Progenitor cell of endocrine pancreas (in vitro differentiated cells): ENCODE data around the gene PXT1. TPM values are rescaled to one million over a fixed set of nuclear protein-coding genes. Genes with fewer than 3 reads are reported as not detected.
"Not testable (repeated sequence)": the region's sequence is repeated elsewhere in the genome, so short reads cannot be mapped to it uniquely, and the experiment has no call there.

Experiments
- DNase-seq: peaks from one replicate; pipeline ENCODE4 v3.0.0; 2021; ENCODE audit warnings: low spot score; ENCODE audit not compliant: unreplicated experiment
- H3K27ac Mint-ChIP-seq: 2 replicates; pipeline ENCODE4 v1.8.0; 2021; ENCODE audit warnings: mild to moderate bottlenecking, moderate library complexity, mixed read lengths
- H3K27me3 Mint-ChIP-seq: 2 replicates; pipeline ENCODE4 v1.8.0; 2021; ENCODE audit warnings: mixed read lengths
- H3K36me3 Mint-ChIP-seq: 2 replicates; pipeline ENCODE4 v1.8.0; 2022; ENCODE audit warnings: mixed read lengths; ENCODE audit not compliant: insufficient read depth
- H3K4me1 Mint-ChIP-seq: 2 replicates; pipeline ENCODE4 v1.8.0; 2021; ENCODE audit warnings: low read depth, mixed read lengths
- H3K4me3 Mint-ChIP-seq: 2 replicates; pipeline ENCODE4 v1.8.0; 2021; ENCODE audit warnings: low read depth, mild to moderate bottlenecking, moderate library complexity, mixed read lengths
- H3K9me3 Mint-ChIP-seq: 2 replicates; pipeline ENCODE4 v1.8.0; 2021; ENCODE audit warnings: low read depth, mixed read lengths
- total RNA-seq: library from RNA; stranded (reverse); gene quantifications from 2 replicates; pipeline ENCODE4 v1.2.1, GENCODE V29; 2021
- TF ChIP-seq, protein P1 (sequence below): fragments of 200-600 bp; sonication (generic); IDR thresholded peaks from one replicate; pipeline ENCODE4 v1.5.0; 2021; ENCODE audit warnings: antibody characterized with exemption, mild to moderate bottlenecking; ENCODE audit not compliant: unreplicated experiment

The PXT1 gene
- total RNA-seq, 1 donor from 2014 or later, result not detected

DNA sequence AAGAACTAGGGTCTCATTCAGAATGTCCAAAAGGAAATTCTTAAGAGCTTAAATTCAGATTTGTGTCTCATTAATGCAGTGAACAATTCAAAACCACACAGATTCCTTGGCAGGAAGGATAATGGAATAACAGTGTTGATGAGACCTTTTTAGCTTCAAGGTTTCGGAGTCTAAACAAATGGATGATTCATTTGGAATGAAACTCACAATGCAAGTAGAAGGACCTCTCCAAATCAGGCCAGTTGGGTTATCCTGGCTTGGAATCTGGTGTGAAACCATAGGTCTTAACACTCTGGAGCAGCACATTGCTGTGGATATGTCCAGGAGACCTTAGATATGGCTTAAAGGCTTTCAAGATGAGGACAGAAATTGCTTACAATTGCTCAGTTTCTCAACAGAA is 45.0 kb upstream of the PXT1 start:
- DNase-seq, result no peak
- TF ChIP-seq, protein P1, sequence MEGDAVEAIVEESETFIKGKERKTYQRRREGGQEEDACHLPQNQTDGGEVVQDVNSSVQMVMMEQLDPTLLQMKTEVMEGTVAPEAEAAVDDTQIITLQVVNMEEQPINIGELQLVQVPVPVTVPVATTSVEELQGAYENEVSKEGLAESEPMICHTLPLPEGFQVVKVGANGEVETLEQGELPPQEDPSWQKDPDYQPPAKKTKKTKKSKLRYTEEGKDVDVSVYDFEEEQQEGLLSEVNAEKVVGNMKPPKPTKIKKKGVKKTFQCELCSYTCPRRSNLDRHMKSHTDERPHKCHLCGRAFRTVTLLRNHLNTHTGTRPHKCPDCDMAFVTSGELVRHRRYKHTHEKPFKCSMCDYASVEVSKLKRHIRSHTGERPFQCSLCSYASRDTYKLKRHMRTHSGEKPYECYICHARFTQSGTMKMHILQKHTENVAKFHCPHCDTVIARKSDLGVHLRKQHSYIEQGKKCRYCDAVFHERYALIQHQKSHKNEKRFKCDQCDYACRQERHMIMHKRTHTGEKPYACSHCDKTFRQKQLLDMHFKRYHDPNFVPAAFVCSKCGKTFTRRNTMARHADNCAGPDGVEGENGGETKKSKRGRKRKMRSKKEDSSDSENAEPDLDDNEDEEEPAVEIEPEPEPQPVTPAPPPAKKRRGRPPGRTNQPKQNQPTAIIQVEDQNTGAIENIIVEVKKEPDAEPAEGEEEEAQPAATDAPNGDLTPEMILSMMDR, result no peak
- H3K4me3 Mint-ChIP-seq, result no peak overlapping the region
- no peaks in the 10 kb centered on the region for H3K27me3 Mint-ChIP-seq
- no peak overlapping the region for H3K27ac Mint-ChIP-seq
- H3K36me3 Mint-ChIP-seq, result peaks cover 19% of the 10 kb centered on the region
- no peaks in the 10 kb centered on the region for H3K4me1 Mint-ChIP-seq
- no peaks in the 10 kb centered on the region for H3K9me3 Mint-ChIP-seq

DNA sequence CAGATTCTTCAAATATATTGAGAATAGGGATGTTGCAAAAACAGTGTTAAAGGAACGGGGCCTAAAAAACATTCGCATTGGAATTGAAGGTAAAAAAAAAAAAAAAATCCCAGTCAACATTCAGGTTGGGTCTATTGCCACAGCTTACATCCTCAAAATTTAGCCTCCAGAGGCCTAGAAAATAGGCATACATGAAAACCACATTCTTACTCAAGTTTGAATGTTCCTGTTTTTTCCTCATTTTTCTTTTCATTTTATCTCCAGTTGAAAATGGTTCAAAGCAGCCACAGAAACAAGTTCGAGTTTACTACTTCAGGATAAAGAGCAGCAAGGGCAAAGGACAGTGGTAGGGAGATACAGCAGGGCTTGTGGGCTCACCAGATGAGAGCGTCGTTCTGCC is 42.1 kb upstream of the PXT1 start:
- peaks cover 27% of the 10 kb centered on the region for H3K36me3 Mint-ChIP-seq
- peaks cover 2% of the 10 kb centered on the region for H3K4me1 Mint-ChIP-seq
- no peak for DNase-seq

DNA sequence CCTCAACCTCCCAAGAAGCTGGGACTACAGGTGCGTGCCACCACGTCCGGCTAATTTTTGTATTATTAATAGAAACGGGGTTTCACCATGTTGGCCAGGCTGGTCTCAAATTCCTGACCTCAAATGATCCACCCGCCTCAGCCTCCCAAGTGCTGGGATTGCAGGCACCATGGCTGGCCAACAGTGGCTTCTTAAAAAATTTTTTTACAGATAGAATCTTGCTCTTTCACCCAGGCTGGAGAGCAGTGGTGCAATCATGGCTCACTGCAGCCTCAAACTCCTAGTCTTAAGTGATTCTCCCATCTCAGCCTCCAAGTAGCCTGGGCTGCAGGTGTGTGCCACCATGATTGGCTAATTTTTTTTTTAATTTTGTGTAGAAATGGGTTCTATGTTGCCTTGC is 40.7 kb upstream of the PXT1 start:
- not testable (repeated sequence) for H3K4me3 Mint-ChIP-seq, H3K27me3 Mint-ChIP-seq, H3K27ac Mint-ChIP-seq, DNase-seq, H3K9me3 Mint-ChIP-seq
- H3K4me1 Mint-ChIP-seq, result peaks cover 14% of the 10 kb centered on the region
- H3K36me3 Mint-ChIP-seq, result peaks cover 27% of the 10 kb centered on the region

More for the DNA sequence above, 42.1 kb upstream of the PXT1 start:
- Mint-ChIP-seq H3K4me3 (no peak overlapping the region), H3K27me3 (no peaks in the 10 kb centered on the region), H3K9me3 (no peaks in the 10 kb centered on the region), H3K27ac (no peak overlapping the region)
- TF ChIP-seq, protein P1, result no peak

DNA sequence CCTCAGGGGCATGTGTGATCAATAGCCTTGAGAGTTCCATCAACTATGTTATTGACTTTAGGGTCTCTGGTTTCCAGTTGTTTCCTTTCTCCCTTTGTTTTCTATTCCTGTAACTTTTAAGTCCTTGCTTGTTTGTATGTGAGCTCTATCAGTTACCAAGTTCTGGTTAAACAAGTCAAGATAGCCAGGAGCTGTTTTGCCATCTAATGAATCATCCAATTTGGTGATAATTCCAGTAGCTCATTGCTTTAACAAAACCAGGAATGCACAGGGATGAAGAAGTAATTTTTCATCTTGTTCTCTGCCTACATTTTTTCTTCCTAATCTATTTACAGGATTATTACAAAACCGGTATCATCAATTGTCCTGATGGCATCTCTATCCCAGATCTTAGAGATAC is 36.6 kb upstream of the PXT1 start:
- no peaks in the 10 kb centered on the region for H3K27me3 Mint-ChIP-seq
- no peak for DNase-seq
- H3K4me3 Mint-ChIP-seq, result no peak overlapping the region
- H3K9me3 Mint-ChIP-seq, result no peaks in the 10 kb centered on the region
- H3K4me1 Mint-ChIP-seq, result peaks cover 21% of the 10 kb centered on the region
- H3K36me3 Mint-ChIP-seq, result peaks cover 28% of the 10 kb centered on the region
- peak overlapping the region; percentile 91 for H3K27ac Mint-ChIP-seq
- TF ChIP-seq, protein P1, result no peak

DNA sequence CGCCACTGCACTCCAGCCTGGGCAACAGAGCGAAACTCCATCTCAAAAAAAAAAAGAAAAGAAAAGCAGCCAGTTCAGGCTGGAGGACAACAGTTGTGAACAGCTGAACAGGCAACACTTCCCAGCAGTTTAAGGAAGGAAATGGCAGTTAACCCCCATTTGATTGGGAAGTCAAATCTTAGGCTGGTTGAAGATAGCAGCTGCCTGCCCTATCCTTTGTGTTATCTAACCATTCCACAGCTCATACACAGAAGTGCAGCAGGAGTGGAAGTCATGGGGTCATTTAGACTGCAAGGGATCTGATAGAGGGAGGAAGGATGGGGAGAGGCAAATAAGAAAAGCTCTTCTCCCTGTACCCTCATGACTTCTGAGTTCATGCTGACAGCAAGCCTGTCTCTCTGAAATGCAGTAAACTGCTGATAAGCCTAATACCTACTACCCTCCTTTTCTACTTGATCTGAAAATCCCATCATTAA is 35.4 kb upstream of the PXT1 start:
- no peak overlapping the region for H3K4me3 Mint-ChIP-seq
- no peaks in the 10 kb centered on the region for H3K27me3 Mint-ChIP-seq
- H3K27ac Mint-ChIP-seq, result no peak overlapping the region
- peaks cover 21% of the 10 kb centered on the region for H3K4me1 Mint-ChIP-seq
- TF ChIP-seq, protein P1, result no peak
- peaks cover 28% of the 10 kb centered on the region for H3K36me3 Mint-ChIP-seq
- no peaks in the 10 kb centered on the region for H3K9me3 Mint-ChIP-seq
- DNase-seq, result no peak

DNA sequence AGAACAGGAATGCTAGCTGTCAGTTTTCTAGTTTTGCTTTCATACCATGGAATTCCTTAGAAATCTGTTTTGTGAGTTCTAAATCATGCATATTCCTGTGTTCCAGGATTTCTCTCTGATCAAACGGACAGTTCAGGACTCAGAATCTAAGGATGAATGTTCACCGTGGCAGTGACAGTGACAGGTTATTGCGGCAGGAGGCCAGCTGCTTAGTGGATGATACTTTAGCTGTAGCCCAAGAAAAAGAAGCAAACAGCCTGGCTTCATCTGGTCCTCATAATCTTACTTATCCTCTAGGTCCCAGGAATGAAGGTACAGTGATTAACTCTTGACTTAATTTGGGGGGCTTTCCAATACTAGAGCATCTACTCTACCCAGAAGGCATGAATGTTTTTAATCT is 27.3 kb upstream of the PXT1 start:
- no peak for DNase-seq
- Mint-ChIP-seq H3K27me3 (no peaks in the 10 kb centered on the region), H3K27ac (no peak overlapping the region), H3K36me3 (peaks cover 19% of the 10 kb centered on the region), H3K9me3 (no peaks in the 10 kb centered on the region), H3K4me3 (no peak overlapping the region), H3K4me1 (no peaks in the 10 kb centered on the region)
- TF ChIP-seq, protein P1, result no peak
